ENCODE measurements around the gene LLGL1. TPM values are rescaled to one million over a fixed set of nuclear protein-coding genes. Genes with fewer than 3 reads are reported as not detected.

Gene LLGL1
- total RNA-seq, 1 donor from 2014 or later, result 22.6 TPM

- no peak for DNase-seq (ENCODE audit: low spot score)
- Mint-ChIP-seq H3K36me3 (ENCODE audit: low read depth) (peaks cover 2% of the 10 kb centered on the region), H3K9me3 (no peaks in the 10 kb centered on the region), H3K4me1 (ENCODE audit: low read depth) (no peaks in the 10 kb centered on the region), H3K27ac (no peak overlapping the region), H3K27me3 (ENCODE audit: insufficient read depth) (no peaks in the 10 kb centered on the region), H3K4me3 (no peak overlapping the region)
- intact Hi-C loops (cut with micrococcal nuclease), result no loop called here
These were observed 12.0 kb downstream of the LLGL1 start for GRCh38 chr17:18237461-18237860.

DNA sequence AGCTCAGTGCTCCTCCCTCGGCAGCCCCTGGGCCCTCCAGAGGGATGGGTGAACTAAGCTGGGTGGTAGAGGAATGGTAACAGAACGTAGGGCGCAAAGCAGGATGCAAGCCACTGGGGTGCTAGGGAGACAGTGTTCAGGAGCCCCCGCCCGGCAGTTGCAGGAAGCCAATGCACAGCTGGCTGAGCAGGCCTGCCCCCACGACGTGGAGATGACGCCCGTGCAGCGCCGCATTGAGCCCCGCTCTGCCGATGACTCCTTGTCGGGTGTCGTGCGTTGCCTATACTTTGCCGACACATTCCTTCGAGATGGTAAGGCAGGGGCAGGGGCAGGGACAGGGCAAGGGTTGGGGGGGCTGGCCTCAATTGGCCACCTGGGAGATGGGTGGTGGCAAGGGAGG is 12.9 kb downstream of the LLGL1 start:
- no peak overlapping the region for H3K4me3 Mint-ChIP-seq
- H3K36me3 Mint-ChIP-seq (ENCODE audit: low read depth), result peaks cover 2% of the 10 kb centered on the region
- H3K4me1 Mint-ChIP-seq (ENCODE audit: low read depth), result no peaks in the 10 kb centered on the region
- no peaks in the 10 kb centered on the region for H3K27me3 Mint-ChIP-seq (ENCODE audit: insufficient read depth)
- no peak overlapping the region for H3K27ac Mint-ChIP-seq
- DNase-seq (ENCODE audit: low spot score), result no peak
- no peaks in the 10 kb centered on the region for H3K9me3 Mint-ChIP-seq
- intact Hi-C loops (cut with micrococcal nuclease), result no loop called here

DNA sequence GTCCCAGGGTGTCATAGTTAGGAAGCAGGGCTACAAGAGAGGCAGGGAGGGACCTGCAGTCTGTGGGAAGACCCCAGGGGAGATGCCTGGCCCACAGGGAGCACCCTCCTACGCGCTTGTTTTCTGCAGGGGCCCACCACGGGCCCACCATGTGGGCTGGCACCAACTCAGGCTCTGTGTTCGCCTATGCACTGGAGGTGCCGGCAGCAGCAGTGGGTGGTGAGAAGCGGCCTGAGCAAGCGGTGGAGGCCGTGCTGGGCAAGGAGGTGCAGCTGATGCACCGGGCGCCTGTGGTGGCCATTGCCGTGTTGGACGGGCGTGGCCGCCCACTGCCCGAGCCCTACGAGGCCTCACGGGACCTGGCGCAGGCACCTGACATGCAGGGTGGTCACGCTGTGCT is 15.0 kb downstream of the LLGL1 start:
- Mint-ChIP-seq H3K27ac (no peak overlapping the region), H3K27me3 (ENCODE audit: insufficient read depth) (no peaks in the 10 kb centered on the region), H3K36me3 (ENCODE audit: low read depth) (peaks cover 5% of the 10 kb centered on the region), H3K4me3 (no peak overlapping the region), H3K9me3 (no peaks in the 10 kb centered on the region), H3K4me1 (ENCODE audit: low read depth) (no peaks in the 10 kb centered on the region)
- intact Hi-C loops (cut with micrococcal nuclease), result no loop called here
- no peak for DNase-seq (ENCODE audit: low spot score)

DNA sequence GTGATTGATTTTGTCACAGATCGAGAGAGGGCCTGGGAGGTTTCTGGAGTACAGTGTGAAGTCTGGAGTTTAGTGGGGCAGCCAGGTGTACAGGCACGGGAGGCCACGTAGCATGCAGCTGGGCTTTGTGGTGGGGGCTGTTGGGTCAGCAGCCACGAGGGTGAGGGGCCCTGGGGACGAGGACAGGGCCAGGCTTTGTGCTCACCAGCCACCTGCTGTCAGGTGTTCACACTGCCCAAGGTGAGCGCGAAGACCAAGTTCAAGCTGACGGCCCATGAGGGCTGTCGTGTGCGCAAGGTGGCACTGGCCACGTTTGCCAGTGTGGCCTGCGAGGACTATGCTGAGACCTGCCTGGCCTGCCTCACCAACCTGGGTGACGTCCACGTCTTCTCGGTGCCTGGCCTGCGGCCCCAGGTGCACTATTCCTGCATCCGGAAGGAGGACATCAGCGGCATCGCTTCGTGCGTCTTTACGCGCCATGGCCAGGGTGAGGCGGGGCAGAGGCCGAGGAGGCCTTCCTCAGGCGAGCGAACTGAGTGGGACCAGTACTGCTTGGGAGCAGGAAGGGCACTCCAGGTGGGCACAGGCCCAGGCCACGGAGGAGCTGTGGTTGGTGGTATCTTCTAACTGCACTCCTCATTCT is 15.9 kb downstream of the LLGL1 start:
- H3K36me3 Mint-ChIP-seq (ENCODE audit: low read depth), result peaks cover 6% of the 10 kb centered on the region
- no peak overlapping the region for H3K4me3 Mint-ChIP-seq
- DNase-seq (ENCODE audit: low spot score), result no peak
- H3K27ac Mint-ChIP-seq, result no peak overlapping the region
- no peaks in the 10 kb centered on the region for H3K4me1 Mint-ChIP-seq (ENCODE audit: low read depth)
- intact Hi-C loops (cut with micrococcal nuclease), result no loop called here
- no peaks in the 10 kb centered on the region for H3K9me3 Mint-ChIP-seq
- no peaks in the 10 kb centered on the region for H3K27me3 Mint-ChIP-seq (ENCODE audit: insufficient read depth)

GRCh38 chr17:18245038-18245776 is 19.8 kb downstream of the LLGL1 start:
- Mint-ChIP-seq H3K9me3 (no peaks in the 10 kb centered on the region), H3K27me3 (ENCODE audit: insufficient read depth) (no peaks in the 10 kb centered on the region), H3K27ac (no peak overlapping the region), H3K4me1 (ENCODE audit: low read depth) (peaks cover 4% of the 10 kb centered on the region), H3K36me3 (ENCODE audit: low read depth) (peaks cover 16% of the 10 kb centered on the region), H3K4me3 (no peak overlapping the region)
- no peak for DNase-seq (ENCODE audit: low spot score)
- intact Hi-C loops (cut with micrococcal nuclease), result no loop called here

GRCh38 chr17:18246109-18246725 is 20.8 kb downstream of the LLGL1 start:
- intact Hi-C loops (cut with micrococcal nuclease), result no loop called here
- no peak overlapping the region for H3K27ac Mint-ChIP-seq
- H3K27me3 Mint-ChIP-seq (ENCODE audit: insufficient read depth), result no peaks in the 10 kb centered on the region
- peaks cover 22% of the 10 kb centered on the region for H3K36me3 Mint-ChIP-seq (ENCODE audit: low read depth)
- H3K4me3 Mint-ChIP-seq, result no peak overlapping the region
- DNase-seq (ENCODE audit: low spot score), result no peak
- peaks cover 4% of the 10 kb centered on the region for H3K4me1 Mint-ChIP-seq (ENCODE audit: low read depth)
- no peaks in the 10 kb centered on the region for H3K9me3 Mint-ChIP-seq

- Mint-ChIP-seq H3K4me3 (no peak overlapping the region), H3K27me3 (ENCODE audit: insufficient read depth) (no peaks in the 10 kb centered on the region), H3K9me3 (no peaks in the 10 kb centered on the region), H3K27ac (no peak overlapping the region), H3K36me3 (ENCODE audit: low read depth) (peaks cover 26% of the 10 kb centered on the region), H3K4me1 (ENCODE audit: low read depth) (peaks cover 4% of the 10 kb centered on the region)
- no peak for DNase-seq (ENCODE audit: low spot score)
- intact Hi-C loops (cut with micrococcal nuclease), result no loop called here
These were observed 21.6 kb downstream of the LLGL1 start for GRCh38 chr17:18246880-18247612.

GRCh38 chr17:18247613-18248001 is 22.2 kb downstream of the LLGL1 start:
- H3K27ac Mint-ChIP-seq, result no peak overlapping the region
- H3K4me3 Mint-ChIP-seq, result no peak overlapping the region
- H3K27me3 Mint-ChIP-seq (ENCODE audit: insufficient read depth), result no peaks in the 10 kb centered on the region
- DNase-seq (ENCODE audit: low spot score), result no peak
- H3K36me3 Mint-ChIP-seq (ENCODE audit: low read depth), result peaks cover 27% of the 10 kb centered on the region
- intact Hi-C loops (cut with micrococcal nuclease), result loop anchor here (1.0 kb wide), 1 partner anchor 11 kb away; the partner anchor contains the start of gene FLII
- peaks cover 4% of the 10 kb centered on the region for H3K4me1 Mint-ChIP-seq (ENCODE audit: low read depth)
- no peaks in the 10 kb centered on the region for H3K9me3 Mint-ChIP-seq

DNA sequence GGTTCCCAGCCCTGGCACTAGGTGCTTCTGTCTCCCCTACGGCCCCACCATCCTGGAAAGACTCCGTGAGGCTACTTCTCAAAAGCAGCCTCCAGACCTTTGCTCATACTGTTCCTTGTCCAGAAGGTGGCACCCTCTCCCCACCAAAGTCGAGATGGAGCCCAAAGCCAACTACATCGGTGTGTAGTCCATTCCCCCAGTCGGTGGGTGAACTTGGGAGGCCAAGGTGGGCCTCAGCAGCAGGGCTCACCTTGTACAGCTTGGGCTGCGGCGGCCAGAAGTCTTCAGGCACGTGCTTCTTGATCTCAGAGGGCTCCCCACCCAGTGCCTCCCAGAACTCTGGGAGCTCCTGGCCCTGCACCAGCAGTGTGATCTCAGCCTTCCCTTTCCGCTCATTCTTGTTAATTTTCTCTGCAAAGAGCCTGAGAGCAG is 22.9 kb downstream of the LLGL1 start:
- H3K36me3 Mint-ChIP-seq (ENCODE audit: low read depth), result peaks cover 32% of the 10 kb centered on the region
- intact Hi-C loops (cut with micrococcal nuclease), result loop anchor here (1.0 kb wide), 1 partner anchor 10 kb away; the partner anchor contains the start of gene FLII
- no peak overlapping the region for H3K4me3 Mint-ChIP-seq
- DNase-seq (ENCODE audit: low spot score), result peak; percentile 52
- H3K27ac Mint-ChIP-seq, result peak overlapping the region; percentile 64
- H3K9me3 Mint-ChIP-seq, result no peaks in the 10 kb centered on the region
- no peaks in the 10 kb centered on the region for H3K27me3 Mint-ChIP-seq (ENCODE audit: insufficient read depth)
- H3K4me1 Mint-ChIP-seq (ENCODE audit: low read depth), result peaks cover 4% of the 10 kb centered on the region

DNA sequence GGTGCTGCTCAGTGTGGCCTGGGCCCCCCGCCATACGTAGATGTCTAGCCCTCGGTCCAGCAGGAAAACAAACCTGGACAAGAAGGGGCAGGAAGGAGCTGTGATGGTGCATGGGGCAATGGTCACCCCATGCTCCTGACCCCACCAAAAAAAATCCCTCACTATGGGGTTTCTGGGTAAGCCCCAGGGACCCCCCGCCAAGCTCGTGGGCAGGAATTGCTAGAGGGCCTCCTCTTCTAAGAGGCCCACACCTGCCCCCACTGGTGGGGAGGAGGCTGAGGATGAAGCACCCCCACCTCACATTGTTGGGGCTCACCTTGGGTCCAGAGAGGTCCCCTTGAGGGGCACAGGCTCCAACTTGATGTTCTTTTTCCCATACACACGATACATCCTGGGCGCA is 23.4 kb downstream of the LLGL1 start:
- Mint-ChIP-seq H3K4me3 (no peak overlapping the region), H3K36me3 (ENCODE audit: low read depth) (peaks cover 32% of the 10 kb centered on the region), H3K27me3 (ENCODE audit: insufficient read depth) (no peaks in the 10 kb centered on the region), H3K9me3 (no peaks in the 10 kb centered on the region), H3K4me1 (ENCODE audit: low read depth) (peaks cover 4% of the 10 kb centered on the region), H3K27ac (no peak overlapping the region)
- DNase-seq (ENCODE audit: low spot score), result no peak
- intact Hi-C loops (cut with micrococcal nuclease), result loop anchor here (1.0 kb wide), 1 partner anchor 9 kb away; the partner anchor contains the start of gene FLII

GRCh38 chr17:18250259-18250658 is 24.8 kb downstream of the LLGL1 start:
- Mint-ChIP-seq H3K36me3 (ENCODE audit: low read depth) (peaks cover 34% of the 10 kb centered on the region), H3K9me3 (no peaks in the 10 kb centered on the region), H3K4me1 (ENCODE audit: low read depth) (peaks cover 4% of the 10 kb centered on the region), H3K4me3 (no peak overlapping the region), H3K27me3 (ENCODE audit: insufficient read depth) (no peaks in the 10 kb centered on the region), H3K27ac (no peak overlapping the region)
- no peak for DNase-seq (ENCODE audit: low spot score)
- intact Hi-C loops (cut with micrococcal nuclease), result no loop called here

DNA sequence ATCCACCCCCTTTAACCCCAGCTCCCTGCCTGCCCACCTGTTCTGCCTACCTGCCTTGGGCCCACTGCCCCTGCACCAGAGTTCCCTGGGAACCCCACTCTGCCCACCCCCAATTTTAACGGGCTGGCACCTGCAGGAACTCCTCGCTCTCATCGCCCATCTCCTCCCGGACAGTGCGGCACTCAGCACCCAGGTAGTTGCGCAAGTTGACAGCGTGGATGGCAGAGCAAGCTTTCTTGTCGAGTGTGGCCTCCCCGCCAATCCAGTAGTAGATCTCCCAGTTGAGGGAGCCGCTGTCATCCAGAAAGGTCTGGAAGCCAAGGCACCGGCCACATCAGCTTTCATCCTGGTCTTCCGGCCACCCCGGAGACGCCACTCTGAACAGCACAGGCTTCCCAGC is 25.3 kb downstream of the LLGL1 start:
- Mint-ChIP-seq H3K36me3 (ENCODE audit: low read depth) (peaks cover 31% of the 10 kb centered on the region), H3K27me3 (ENCODE audit: insufficient read depth) (no peaks in the 10 kb centered on the region), H3K4me3 (no peak overlapping the region), H3K27ac (no peak overlapping the region), H3K9me3 (no peaks in the 10 kb centered on the region), H3K4me1 (ENCODE audit: low read depth) (peaks cover 4% of the 10 kb centered on the region)
- no peak for DNase-seq (ENCODE audit: low spot score)
- intact Hi-C loops (cut with micrococcal nuclease), result no loop called here

- Mint-ChIP-seq H3K9me3 (no peaks in the 10 kb centered on the region), H3K4me1 (ENCODE audit: low read depth) (peaks cover 4% of the 10 kb centered on the region), H3K27me3 (ENCODE audit: insufficient read depth) (no peaks in the 10 kb centered on the region), H3K27ac (no peak overlapping the region), H3K4me3 (no peak overlapping the region), H3K36me3 (ENCODE audit: low read depth) (peaks cover 31% of the 10 kb centered on the region)
- intact Hi-C loops (cut with micrococcal nuclease), result no loop called here
- DNase-seq (ENCODE audit: low spot score), result no peak
These were observed 25.8 kb downstream of the LLGL1 start for GRCh38 chr17:18251204-18251603.
